NB4 (cell line): ENCODE measurements around the gene PTCD2.

Experiments used
- DNase-seq: peaks from one replicate; pipeline ENCODE4 v3.0.0; 2010; ENCODE audit warnings: low read depth
- H3K4me3 ChIP-seq: one replicate; pipeline ENCODE4 v1.5.1; 2011; ENCODE audit warnings: mild to moderate bottlenecking, low read depth, low read length, moderate library complexity
- CTCF ChIP-seq: IDR thresholded peaks from one replicate; pipeline ENCODE4 v1.5.1; 2012; ENCODE audit warnings: low read depth, low read length
- MAX ChIP-seq: IDR thresholded peaks from 2 replicates; pipeline ENCODE4 v1.6.1; 2011; ENCODE audit warnings: low read depth, low read length
- MYC ChIP-seq: IDR thresholded peaks from 2 replicates; pipeline ENCODE4 v1.6.1; 2011; ENCODE audit warnings: low read depth, low read length
- POLR2A ChIP-seq: IDR thresholded peaks from 2 replicates; pipeline ENCODE4 v1.6.1; 2011; ENCODE audit warnings: mild to moderate bottlenecking; ENCODE audit not compliant: insufficient read length; ENCODE audit errors: extremely low read depth

Gene PTCD2

GRCh38 chr5:72285424-72285821 lies 34.8 kb upstream of the PTCD2 start:
- no peak overlapping the region for H3K4me3 ChIP-seq
- TF ChIP-seq MYC (no peak), POLR2A (no peak), MAX (no peak), CTCF (no peak)
- DNase-seq, result no peak

- DNase-seq, result no peak
- TF ChIP-seq MAX (no peak), MYC (no peak), CTCF (no peak), POLR2A (no peak)
- no peak overlapping the region for H3K4me3 ChIP-seq
Measured at GRCh38 chr5:72286798-72287197, 33.4 kb upstream of the PTCD2 start.

- no peak for DNase-seq
- H3K4me3 ChIP-seq, result no peak overlapping the region
- no peak for TF ChIP-seq CTCF
- TF ChIP-seq MYC, result no peak
- no peak for TF ChIP-seq MAX
- no peak for TF ChIP-seq POLR2A
Measured at GRCh38 chr5:72288924-72289323, 31.2 kb upstream of the PTCD2 start.

GRCh38 chr5:72290356-72291133 lies 29.6 kb upstream of the PTCD2 start:
- TF ChIP-seq POLR2A (no peak), MAX (no peak), CTCF (no peak), MYC (no peak)
- no peak overlapping the region for H3K4me3 ChIP-seq
- no peak for DNase-seq

- no peak overlapping the region for H3K4me3 ChIP-seq
- TF ChIP-seq CTCF (no peak), MAX (no peak), MYC (no peak), POLR2A (no peak)
- DNase-seq, result no peak
Measured at GRCh38 chr5:72291601-72292000, 28.6 kb upstream of the PTCD2 start.
